Muscle layer of duodenum (tissue), 2 donors: ENCODE measurements around the gene MRGPRD.

Source experiments
- H3K27ac ChIP-seq: one replicate; pipeline ENCODE4 v1.7.0; 2013; ENCODE audit warnings: mild to moderate bottlenecking, low read length
- H3K27me3 ChIP-seq: one replicate; pipeline ENCODE4 v1.7.0; 2013; ENCODE audit warnings: low read depth, mild to moderate bottlenecking, control low read depth, low read length
- H3K36me3 ChIP-seq, 2 donors: one replicate each; pipeline ENCODE4 v1.7.0; 2013; ENCODE audit warnings: low read length in 2 of 2, control low read depth in 1 of 2, mild to moderate bottlenecking in 1 of 2; ENCODE audit not compliant: insufficient read depth in 2 of 2, control insufficient read depth in 1 of 2
- H3K4me1 ChIP-seq, 2 donors: one replicate each; pipeline ENCODE4 v1.7.0; 2013; ENCODE audit warnings: low read length in 2 of 2, mild to moderate bottlenecking in 2 of 2, control low read depth in 1 of 2, moderate library complexity in 1 of 2; ENCODE audit not compliant: insufficient read depth in 2 of 2, control insufficient read depth in 1 of 2
- H3K4me3 ChIP-seq, 2 donors: one replicate each; pipeline ENCODE4 v1.7.0; 2013; ENCODE audit warnings: low read length in 2 of 2, low read depth in 1 of 2, mild to moderate bottlenecking in 1 of 2
- H3K9me3 ChIP-seq, 2 donors: one replicate each; pipeline ENCODE4 v1.7.0; 2013; ENCODE audit warnings: low read length in 2 of 2, control low read depth in 1 of 2, mild to moderate bottlenecking in 1 of 2; ENCODE audit not compliant: control insufficient read depth in 1 of 2
- donor health status: healthy.

MRGPRD gene

DNA sequence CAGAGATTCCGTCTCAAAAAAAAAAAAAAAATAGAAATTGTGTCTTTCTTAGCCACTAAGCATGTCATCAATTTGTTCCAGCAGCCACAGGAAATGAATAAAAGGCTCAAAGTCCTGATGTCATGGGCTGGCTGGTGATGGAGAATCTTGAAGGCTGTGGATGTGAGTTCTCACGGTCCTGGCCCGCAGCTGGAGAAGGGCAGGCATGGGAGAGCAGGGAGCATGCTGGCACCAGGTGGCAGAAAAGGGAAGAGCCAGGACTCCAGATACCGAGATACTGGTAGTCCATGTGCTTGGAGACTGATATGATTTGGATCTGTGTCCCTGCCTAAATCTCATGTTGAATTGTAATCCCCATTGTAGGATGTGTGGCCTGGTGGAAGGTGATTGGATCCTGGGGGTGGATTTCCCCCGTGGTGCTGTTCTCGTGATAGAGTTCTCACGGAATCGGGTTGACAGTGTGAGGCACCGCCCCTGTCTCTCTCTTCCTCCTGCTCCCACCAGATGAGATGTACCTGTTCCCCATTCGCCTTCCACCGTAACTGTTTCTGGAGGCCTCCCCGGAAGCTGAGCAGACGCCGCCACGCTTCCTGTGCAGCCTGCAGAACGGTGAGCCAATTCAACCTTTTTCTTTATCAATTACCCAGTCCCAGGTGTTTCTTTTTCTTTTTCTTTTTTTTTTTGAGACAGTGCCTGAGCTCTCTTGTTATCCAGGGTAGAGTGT lies 18.1 kb downstream of the MRGPRD start:
- H3K27ac ChIP-seq: no peak overlapping the region
- peaks cover 0 to 5% of the 10 kb centered on the region in 2 donors for H3K9me3 ChIP-seq
- H3K36me3 ChIP-seq: no peaks in the 10 kb centered on the region
- H3K4me3 ChIP-seq: no peak overlapping the region
- no peaks in the 10 kb centered on the region for H3K27me3 ChIP-seq
- H3K4me1 ChIP-seq: no peaks in the 10 kb centered on the region

DNA sequence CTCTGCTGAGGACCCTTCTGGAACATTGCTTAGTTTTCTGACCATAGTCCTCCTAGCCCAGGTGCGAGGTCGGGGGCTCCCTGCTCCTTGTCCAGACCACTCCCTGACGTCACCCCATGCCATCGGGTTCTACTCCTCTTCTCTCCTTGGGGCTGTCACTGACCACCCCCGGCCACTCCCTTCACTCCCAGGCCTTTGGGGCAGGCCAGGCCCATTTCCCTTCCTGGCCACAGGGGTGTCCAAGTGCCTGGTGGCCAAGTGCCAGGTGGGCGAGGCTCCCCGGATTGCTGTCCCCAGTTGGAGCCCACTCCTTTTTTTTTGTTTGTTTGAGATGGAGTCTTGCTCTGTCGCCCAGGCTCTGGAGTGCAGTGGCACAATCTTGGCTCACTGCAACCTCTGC lies 19.5 kb downstream of the MRGPRD start:
- Histone ChIP-seq H3K4me3 (no peak overlapping the region), H3K27me3 (no peaks in the 10 kb centered on the region), H3K4me1 (peaks cover 0 to 5% of the 10 kb centered on the region in 2 donors), H3K36me3 (no peaks in the 10 kb centered on the region), H3K27ac (no peak overlapping the region), H3K9me3 (peaks cover 0 to 6% of the 10 kb centered on the region in 2 donors)

DNA sequence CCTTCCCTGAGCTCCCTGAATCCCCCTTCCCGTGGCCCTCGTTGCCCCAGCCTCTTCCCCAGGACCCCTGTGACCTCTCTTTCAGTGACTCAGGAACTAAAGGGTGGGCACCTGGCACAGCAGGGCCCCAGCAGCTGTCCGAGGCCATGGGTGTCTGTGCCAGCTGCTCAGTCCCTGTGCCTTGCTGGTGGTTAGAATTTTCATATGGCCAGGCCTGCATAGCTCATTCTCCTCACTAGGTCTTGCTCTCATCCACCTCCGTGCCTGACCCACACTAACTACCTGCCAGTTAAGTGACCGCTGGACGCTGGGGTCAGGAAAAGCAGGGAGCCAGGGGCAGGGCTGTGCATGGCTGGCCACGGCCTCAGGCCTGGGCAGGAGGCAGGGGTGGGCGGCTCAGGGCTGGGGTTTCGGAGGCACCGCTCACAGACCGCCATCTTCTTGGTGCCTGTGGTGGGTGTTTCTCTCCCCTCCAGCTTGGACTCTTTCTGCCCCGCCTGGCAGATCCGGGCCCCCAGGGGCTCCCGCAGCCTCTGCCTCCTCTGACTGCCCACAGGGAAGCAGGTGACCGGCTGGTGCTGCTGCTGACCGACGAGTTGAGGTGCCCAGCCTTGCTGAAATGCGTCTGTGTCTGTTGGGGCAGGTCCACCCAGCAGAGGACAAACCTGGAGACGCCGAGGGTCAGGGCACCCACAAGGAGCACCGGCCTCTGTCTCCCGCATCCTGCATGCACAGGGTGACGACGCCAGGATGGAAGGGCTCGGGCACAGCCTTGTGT lies 20.3 kb downstream of the MRGPRD start:
- Histone ChIP-seq H3K27ac (no peak overlapping the region), H3K36me3 (no peaks in the 10 kb centered on the region), H3K4me1 (peaks cover 0 to 10% of the 10 kb centered on the region in 2 donors), H3K27me3 (no peaks in the 10 kb centered on the region), H3K4me3 (no peak overlapping the region), H3K9me3 (peaks cover 0 to 6% of the 10 kb centered on the region in 2 donors)

DNA sequence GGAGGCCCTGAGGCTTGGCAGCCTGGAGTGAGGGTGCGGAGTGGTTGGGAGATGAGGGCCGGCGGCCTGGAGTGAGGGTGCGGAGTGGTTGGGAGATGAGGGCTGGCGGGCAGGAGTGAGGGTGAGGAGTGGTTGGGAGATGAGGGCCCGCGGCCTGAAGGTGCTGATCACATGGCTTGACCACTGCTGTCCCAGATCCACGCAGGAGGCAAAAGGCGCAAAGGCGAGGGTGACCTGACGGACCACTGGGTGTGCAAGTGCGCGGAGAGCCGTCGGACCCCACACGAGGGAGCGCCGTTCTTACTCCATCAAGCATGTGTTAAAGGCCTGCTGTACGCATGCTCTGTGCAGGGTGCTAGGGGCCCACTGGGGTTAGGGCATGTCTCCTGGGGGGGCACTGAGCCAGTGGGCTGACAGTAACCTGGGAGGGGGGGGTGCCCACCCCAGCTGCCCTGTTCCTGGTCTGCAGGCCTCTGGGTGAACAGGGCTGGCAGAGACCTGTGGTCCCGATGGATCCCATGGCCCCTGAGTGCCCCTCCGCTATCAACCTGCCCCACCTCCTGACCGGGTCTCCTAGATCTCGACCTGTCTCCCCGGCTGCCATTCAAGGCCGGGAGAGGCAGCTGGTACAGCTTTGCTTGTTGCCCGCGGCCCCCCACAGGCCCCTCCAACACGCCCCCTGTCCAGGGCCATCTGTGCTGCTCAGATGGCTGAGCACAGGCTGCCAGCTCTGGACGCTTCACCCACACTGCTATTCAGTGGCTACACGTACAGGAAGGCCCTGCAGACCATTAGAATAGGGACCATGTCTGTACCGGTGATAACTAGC lies 21.1 kb downstream of the MRGPRD start:
- H3K27ac ChIP-seq: no peak overlapping the region
- no peak overlapping the region for H3K4me3 ChIP-seq
- peaks cover 0 to 6% of the 10 kb centered on the region in 2 donors for H3K9me3 ChIP-seq
- H3K36me3 ChIP-seq: no peaks in the 10 kb centered on the region
- H3K4me1 ChIP-seq: peaks cover 0 to 18% of the 10 kb centered on the region in 2 donors
- H3K27me3 ChIP-seq: no peaks in the 10 kb centered on the region

DNA sequence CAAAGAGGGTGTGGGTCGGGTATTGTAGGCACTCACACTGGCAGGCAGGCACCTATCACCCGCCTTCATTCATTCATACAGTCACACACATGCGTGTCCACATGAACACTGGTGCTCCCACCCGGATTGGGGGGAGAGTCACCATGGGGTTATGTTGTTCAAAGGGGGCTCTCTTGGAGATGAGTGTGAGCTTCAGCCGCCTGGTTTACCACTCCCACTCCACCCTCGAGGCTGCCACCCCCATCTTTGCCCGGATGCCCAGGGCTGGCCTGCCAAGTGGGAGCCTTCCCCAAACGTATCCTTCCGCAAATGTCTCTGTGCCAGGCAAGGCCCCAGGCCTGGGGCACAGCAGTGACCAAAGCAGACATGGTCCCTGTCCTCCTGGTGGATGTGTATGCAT lies 22.6 kb downstream of the MRGPRD start:
- H3K9me3 ChIP-seq: peaks cover 0 to 6% of the 10 kb centered on the region in 2 donors
- no peak overlapping the region for H3K27ac ChIP-seq
- peaks cover 0 to 18% of the 10 kb centered on the region in 2 donors for H3K4me1 ChIP-seq
- H3K4me3 ChIP-seq: no peak overlapping the region
- H3K36me3 ChIP-seq: no peaks in the 10 kb centered on the region
- no peaks in the 10 kb centered on the region for H3K27me3 ChIP-seq

DNA sequence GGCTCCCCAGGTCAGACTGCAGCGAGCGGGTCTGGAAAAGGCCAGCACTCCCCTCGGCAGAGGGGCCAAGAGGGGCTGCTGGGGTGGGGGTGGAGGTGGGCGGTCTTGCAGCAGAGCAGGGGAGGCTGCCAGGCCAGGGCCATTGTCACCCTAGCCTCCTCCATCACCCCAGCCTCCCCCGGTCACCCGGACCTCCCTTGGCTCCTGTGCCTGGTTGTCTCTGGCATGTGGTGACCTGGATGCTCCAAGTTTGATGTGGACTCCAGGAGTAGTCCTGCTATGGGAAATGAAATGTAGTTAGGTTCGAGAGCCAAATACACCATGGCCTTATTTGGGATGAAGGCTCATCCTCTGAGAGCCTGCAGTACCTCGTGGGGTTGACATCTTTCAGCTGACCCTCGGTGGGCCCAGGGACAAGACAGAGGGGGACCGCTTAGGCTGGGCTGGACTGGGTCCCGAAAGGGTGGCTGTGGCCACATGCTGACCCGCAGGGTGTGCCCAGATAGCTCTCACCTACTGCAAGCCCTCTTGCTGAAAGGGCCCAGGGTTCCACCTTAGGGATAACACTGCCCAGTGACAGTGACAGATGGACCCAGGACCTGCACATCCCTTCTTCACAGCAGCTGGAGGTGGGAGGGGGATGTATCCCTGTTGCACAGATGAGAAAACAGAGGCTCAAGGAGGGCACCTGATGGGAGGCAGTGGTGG lies 24.1 kb downstream of the MRGPRD start:
- H3K27ac ChIP-seq: no peak overlapping the region
- peaks cover 0 to 6% of the 10 kb centered on the region in 2 donors for H3K9me3 ChIP-seq
- no peaks in the 10 kb centered on the region for H3K36me3 ChIP-seq
- H3K4me3 ChIP-seq: no peak overlapping the region
- peaks cover 0 to 18% of the 10 kb centered on the region in 2 donors for H3K4me1 ChIP-seq
- no peaks in the 10 kb centered on the region for H3K27me3 ChIP-seq

DNA sequence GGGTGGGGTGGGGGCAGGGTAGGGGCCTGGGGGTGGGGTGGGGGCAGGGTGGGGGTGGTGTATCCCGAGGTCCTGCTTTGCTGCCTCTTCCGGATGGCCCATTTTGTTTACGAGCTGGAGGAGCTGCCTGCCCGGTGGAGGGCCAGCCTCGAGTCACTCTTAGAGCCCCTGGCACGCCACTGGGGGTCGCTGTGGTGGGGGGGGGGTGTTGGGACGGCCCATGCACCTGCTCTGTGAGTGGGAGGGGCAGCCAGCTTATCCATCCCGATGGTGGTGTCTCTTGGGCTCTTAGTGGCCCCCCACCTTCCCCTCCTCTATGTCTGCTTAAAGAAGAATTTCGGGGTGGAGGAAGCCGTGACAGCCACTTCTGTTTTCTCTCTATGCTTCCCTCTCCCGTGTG lies 24.6 kb downstream of the MRGPRD start:
- Histone ChIP-seq H3K36me3 (no peaks in the 10 kb centered on the region), H3K9me3 (peaks cover 0 to 6% of the 10 kb centered on the region in 2 donors), H3K4me1 (peaks cover 0 to 18% of the 10 kb centered on the region in 2 donors), H3K27me3 (no peaks in the 10 kb centered on the region), H3K27ac (no peak overlapping the region), H3K4me3 (no peak overlapping the region)

DNA sequence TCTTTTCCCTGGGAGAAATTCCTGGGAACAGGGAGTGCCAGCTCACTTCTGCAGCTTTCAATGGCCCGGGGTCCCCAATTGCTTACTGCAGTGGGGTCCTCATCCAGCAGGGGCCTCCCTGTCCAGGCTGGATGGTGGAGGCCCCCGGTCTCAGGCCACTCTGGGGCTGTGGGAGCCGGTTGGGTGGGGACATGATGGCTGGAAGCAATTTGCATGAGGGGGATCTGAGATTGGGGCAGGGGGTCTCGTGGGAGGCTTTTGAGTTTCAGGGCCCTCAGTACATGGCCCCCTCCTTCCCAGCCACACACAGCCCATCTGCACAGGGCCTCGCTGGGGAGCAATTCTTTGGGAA lies 25.2 kb downstream of the MRGPRD start:
- H3K36me3 ChIP-seq: no peaks in the 10 kb centered on the region
- H3K4me3 ChIP-seq: peak overlapping the region in 1 of 2 donors; percentile 32
- H3K4me1 ChIP-seq: peaks cover 0 to 18% of the 10 kb centered on the region in 2 donors
- H3K27me3 ChIP-seq: no peaks in the 10 kb centered on the region
- H3K27ac ChIP-seq: no peak overlapping the region
- H3K9me3 ChIP-seq: peaks cover 0 to 6% of the 10 kb centered on the region in 2 donors

DNA sequence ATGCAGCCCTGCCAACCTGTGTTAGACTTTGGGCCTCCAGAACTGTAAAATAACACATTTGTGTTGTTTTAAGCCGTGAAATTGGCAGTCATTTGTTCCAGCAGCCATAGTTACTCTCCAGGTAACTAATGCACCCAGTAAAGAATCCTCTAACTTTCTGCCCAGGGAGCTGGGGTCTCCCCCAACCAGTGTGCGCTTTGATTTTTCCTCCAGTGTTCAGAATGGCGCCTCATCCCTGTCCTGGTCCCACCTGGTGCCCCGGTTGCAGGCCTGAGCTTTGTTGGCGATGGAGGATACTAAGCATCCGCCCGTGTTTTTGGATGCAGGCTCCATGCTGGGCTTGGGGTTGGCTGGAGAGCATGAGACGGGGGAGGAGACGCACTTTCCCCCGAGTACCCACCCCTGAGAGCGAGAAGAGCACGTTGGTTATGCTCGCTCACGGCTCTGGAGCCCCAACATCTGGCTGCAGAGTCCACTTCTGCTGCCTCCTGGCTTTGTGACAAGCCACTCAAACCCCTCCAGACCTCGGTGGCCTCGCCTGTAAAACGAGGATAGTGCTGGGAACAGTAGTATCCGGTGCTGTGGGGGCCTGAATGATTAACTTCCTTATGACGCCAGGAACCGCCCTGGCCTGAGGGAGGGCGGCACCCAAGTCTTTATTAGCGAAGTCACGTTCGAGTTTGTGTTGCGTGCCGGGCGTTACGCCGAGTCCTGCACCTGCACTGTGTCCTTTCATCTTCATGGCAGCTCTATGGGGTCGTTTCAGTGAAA lies 25.8 kb downstream of the MRGPRD start:
- H3K9me3 ChIP-seq: peaks cover 0 to 6% of the 10 kb centered on the region in 2 donors
- H3K27ac ChIP-seq: no peak overlapping the region
- H3K36me3 ChIP-seq: no peaks in the 10 kb centered on the region
- H3K27me3 ChIP-seq: no peaks in the 10 kb centered on the region
- H3K4me1 ChIP-seq: peaks cover 0 to 18% of the 10 kb centered on the region in 2 donors
- peak overlapping the region in 1 of 2 donors; percentile 32 for H3K4me3 ChIP-seq

DNA sequence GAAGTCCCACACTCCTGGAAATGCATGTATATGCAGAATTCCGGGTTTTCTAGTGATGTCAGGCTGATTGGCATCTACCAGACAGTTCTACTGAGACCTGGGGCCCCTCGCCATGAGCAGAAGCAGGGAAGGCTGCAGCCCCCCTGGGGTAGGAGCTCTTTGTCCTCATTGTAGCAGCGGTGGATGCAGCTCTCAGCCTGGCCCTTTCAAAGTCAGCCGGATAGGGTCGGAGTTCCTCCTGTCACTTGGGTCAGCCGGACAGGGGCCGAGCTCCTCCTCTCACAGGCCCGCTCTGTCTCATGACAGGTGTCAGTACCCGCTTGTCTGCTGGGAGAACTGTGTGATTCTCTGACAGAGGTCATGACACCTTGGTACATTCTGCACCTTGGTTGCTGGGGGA lies 30.0 kb downstream of the MRGPRD start:
- no peak overlapping the region for H3K27ac ChIP-seq

More for the DNA sequence above, 30.0 kb downstream of the MRGPRD start:
- no peaks in the 10 kb centered on the region for H3K36me3 ChIP-seq
- H3K9me3 ChIP-seq: no peaks in the 10 kb centered on the region
- H3K4me1 ChIP-seq: peaks cover 6 to 37% of the 10 kb centered on the region in 2 donors
- no peak overlapping the region for H3K4me3 ChIP-seq
- H3K27me3 ChIP-seq: no peaks in the 10 kb centered on the region
